GM12864 (cell line): ENCODE measurements around the gene IQSEC2.
A peak's percentile ranks its signal among the peaks of the same experiment; 100 is the strongest.

Experiments used
- DNase-seq: peaks from one replicate; pipeline ENCODE4 v3.0.0-alpha.2; 2011; ENCODE audit warnings: low read depth
- H3K4me3 ChIP-seq: 2 replicates; pipeline ENCODE4 v1.5.1; 2011; ENCODE audit warnings: mild to moderate bottlenecking, low read depth, low read length, control low read depth
- CTCF ChIP-seq: IDR thresholded peaks from 2 replicates; pipeline ENCODE4 v1.5.1; 2011; ENCODE audit warnings: low read depth, mild to moderate bottlenecking, moderate library complexity, low read length, control low read depth, inconsistent platforms; ENCODE audit errors: missing control alignments

IQSEC2 gene

GRCh38 chrX:53281321-53281822, at the start of gene IQSEC2:
IQSEC2 (minus strand) TSS chrX:53281584.
- no peak for TF ChIP-seq CTCF
- H3K4me3 ChIP-seq = no peak within 1 kb of the TSS
- DNase-seq = no peak

- no peak overlapping the region for H3K4me3 ChIP-seq
- no peak for DNase-seq
- no peak for TF ChIP-seq CTCF
Measured at GRCh38 chrX:53330331-53330730, 48.9 kb upstream of the IQSEC2 start.

DNA sequence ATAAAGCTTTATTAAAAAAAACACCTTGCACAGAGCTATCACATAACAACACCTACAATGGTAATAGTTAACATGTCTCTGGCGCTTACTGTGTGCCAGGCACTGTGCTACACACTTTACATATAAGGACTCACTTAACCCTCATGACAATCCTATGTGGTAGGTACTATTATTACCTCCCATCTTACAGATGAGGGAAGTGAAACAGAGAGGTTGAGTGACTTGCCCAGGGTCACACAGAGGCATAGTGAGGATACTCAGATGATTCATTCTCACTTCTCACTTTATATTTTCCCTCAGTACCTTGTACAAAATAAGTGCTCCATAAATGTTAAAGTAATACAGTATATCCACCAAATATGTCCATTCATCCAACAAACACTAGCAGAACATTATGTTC, 43.4 kb upstream of the IQSEC2 start:
- DNase-seq = no peak
- H3K4me3 ChIP-seq = no peak overlapping the region
- TF ChIP-seq CTCF = no peak

- no peak overlapping the region for H3K4me3 ChIP-seq
- no peak for TF ChIP-seq CTCF
- DNase-seq = no peak
Measured at GRCh38 chrX:53324085-53324484, 42.7 kb upstream of the IQSEC2 start.

DNA sequence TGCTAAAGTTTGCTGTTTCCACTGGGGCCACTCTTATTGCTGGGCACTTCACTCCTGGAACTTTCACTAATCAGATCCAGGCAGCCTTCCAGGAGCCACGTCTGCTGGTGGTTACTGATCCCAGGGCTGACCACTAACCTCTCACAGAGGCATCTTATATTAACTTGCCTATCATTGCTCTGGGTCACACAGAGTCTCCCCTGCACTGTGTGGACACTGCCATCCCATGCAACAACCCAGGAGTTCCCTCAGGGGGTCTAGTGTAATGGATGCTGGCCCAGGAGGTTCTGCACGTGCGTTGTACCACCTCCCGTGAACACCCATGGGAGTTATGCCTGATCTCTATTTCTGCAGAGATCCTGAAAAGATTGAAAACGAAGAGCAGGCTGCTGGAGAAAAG, 41.8 kb upstream of the IQSEC2 start:
- no peak overlapping the region for H3K4me3 ChIP-seq
- no peak for TF ChIP-seq CTCF
- DNase-seq = no peak

- no peak for DNase-seq
- TF ChIP-seq CTCF = no peak
- no peak overlapping the region for H3K4me3 ChIP-seq
Measured at GRCh38 chrX:53321943-53322497, 40.6 kb upstream of the IQSEC2 start.

DNA sequence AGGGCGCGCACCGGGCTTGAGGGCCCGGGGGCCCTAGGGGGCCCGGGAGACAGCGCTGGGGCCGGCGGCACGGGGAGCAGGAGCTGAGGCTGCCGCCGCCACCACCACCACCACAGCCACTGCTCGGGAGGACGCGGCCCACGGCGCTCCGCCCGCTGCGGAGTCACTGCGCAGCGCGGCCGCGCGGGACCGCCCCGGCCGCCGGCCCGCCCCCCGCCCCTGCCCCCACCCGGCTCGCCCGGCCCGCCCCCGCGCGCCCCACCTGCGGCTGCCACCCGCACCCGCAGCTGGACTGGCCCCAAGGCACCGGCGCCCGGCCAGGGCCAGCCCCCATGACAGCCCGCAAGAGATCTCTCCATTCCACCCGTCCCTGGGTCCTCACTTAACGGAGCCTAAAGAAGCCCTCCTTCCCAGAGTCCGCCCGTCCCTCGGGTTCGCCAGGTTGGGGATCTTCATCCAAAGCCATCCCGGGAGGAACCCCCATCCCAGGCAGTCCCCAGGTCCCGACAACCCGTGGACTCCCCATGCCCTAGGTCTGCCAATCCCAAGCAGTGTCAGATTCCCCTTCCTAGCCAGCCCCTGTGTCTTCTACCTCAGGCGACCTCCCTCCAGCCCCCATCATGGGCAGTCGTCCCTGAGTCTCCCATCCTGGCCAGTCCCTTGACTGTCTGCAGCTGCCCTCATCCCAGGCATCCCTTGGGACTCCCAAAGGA, 40.0 kb upstream of the IQSEC2 start:
- no peak for DNase-seq
- H3K4me3 ChIP-seq = peak overlapping the region; percentile 27
- TF ChIP-seq CTCF = no peak
